H1 (cell line): Measurements from ENCODE around the gene PDCL3. TPM values are rescaled to one million over a fixed set of nuclear protein-coding genes. Genes with fewer than 3 reads are reported as not detected.

Experiments used
- CTCF ChIA-PET: fragments of 300-600 bp; sonication (Branson Sonifier 250); formaldehyde crosslinking; loops from one replicate; lab custom pipeline; 2021; ENCODE audit not compliant: partially characterized antibody; lab: Charles Lee
- POLR2A ChIA-PET: fragments of 300-600 bp; sonication (Branson Sonifier 250); formaldehyde crosslinking; loops from one replicate; lab custom pipeline; 2021; ENCODE audit warnings: inconsistent platforms; ENCODE audit not compliant: partially characterized antibody; lab: Charles Lee
- DNase-seq, 2 experiments: peaks; one replicate each; pipeline versions ENCODE4 v3.0.0 to v3.0.0-alpha.2; 2010 to 2022; ENCODE audit warnings: low spot score in 2 of 2, low read depth in 1 of 2, mixed read lengths in 1 of 2
- FAIRE-seq: peaks from 2 replicates; lab custom pipeline; 2011; peaks lifted over from hg19 to GRCh38; lab: Jason Lieb, UNC
- H2AFZ ChIP-seq: 2 replicates; pipeline ENCODE4 v1.8.1; 2012; ENCODE audit warnings: low read length, inconsistent platforms
- H2AK5ac ChIP-seq: 2 replicates; pipeline ENCODE4 v1.6.1; 2013; ENCODE audit warnings: low read depth, low read length
- H2BK120ac ChIP-seq: replicated peaks from 2 replicates; pipeline ENCODE3; 2013; ENCODE audit warnings: low read depth, low read length, inconsistent platforms
- H2BK12ac ChIP-seq: 2 replicates; pipeline ENCODE4 v1.6.1; 2013; ENCODE audit warnings: low read depth, low read length
- H2BK15ac ChIP-seq: 2 replicates; pipeline ENCODE4 v1.6.1; 2013; ENCODE audit warnings: low read length
- H2BK20ac ChIP-seq: 2 replicates; pipeline ENCODE4 v1.6.1; 2013; ENCODE audit warnings: low read length
- H2BK5ac ChIP-seq: 2 replicates; pipeline ENCODE4 v1.6.1; 2013; ENCODE audit warnings: low read depth, low read length
- H3K14ac ChIP-seq: 2 replicates; pipeline ENCODE4 v1.6.1; 2013; ENCODE audit warnings: inconsistent platforms; ENCODE audit not compliant: insufficient read length
- H3K18ac ChIP-seq: 2 replicates; pipeline ENCODE4 v1.6.1; 2013; ENCODE audit warnings: low read length; ENCODE audit errors: extremely low read depth
- H3K23ac ChIP-seq: 2 replicates; pipeline ENCODE4 v1.6.1; 2013; ENCODE audit warnings: inconsistent platforms; ENCODE audit not compliant: insufficient read length
- H3K23me2 ChIP-seq: 2 replicates; pipeline ENCODE4 v1.6.1; 2013; ENCODE audit warnings: low read depth, low read length
- H3K27ac ChIP-seq: 2 replicates; pipeline ENCODE4 v1.6.1; 2011; ENCODE audit warnings: low read depth, low read length, inconsistent platforms
- H3K27me3 ChIP-seq, 4 experiments: replicated peaks in 1 of 4; 1 replicate in 1 of 4; 2 replicates in 3 of 4; pipeline versions ENCODE4 v1.6.1 to v1.8.1; 2011 to 2013; ENCODE audit warnings: low read length in 3 of 4, mild to moderate bottlenecking in 3 of 4, inconsistent platforms in 2 of 4, mixed read lengths in 2 of 4, moderate library complexity in 1 of 4; ENCODE audit not compliant: control insufficient read depth in 3 of 4, insufficient read depth in 3 of 4; ENCODE audit errors: extremely low read depth in 1 of 4
- H3K36me3 ChIP-seq, 4 experiments: 2 replicates each; pipeline versions ENCODE4 v1.6.1 to v1.8.1; 2011 to 2013; ENCODE audit warnings: mild to moderate bottlenecking in 4 of 4, low read length in 3 of 4, moderate library complexity in 2 of 4, control low read depth in 1 of 4, inconsistent platforms in 1 of 4; ENCODE audit not compliant: insufficient read depth in 4 of 4, control insufficient read depth in 2 of 4
- H3K4ac ChIP-seq: replicated peaks from 2 replicates; pipeline ENCODE3; 2013; ENCODE audit warnings: low read length, low read depth, mixed read lengths, inconsistent platforms; ENCODE audit not compliant: insufficient read length
- H3K4me1 ChIP-seq, 4 experiments: replicated peaks in 1 of 4; 1 replicate in 1 of 4; 2 replicates in 3 of 4; pipeline versions ENCODE4 v1.6.1 to v1.8.1; 2011 to 2013; ENCODE audit warnings: low read length in 3 of 4, inconsistent platforms in 2 of 4, mixed read lengths in 1 of 4; ENCODE audit not compliant: insufficient read depth in 4 of 4, control insufficient read depth in 3 of 4
- H3K4me2 ChIP-seq, 2 experiments: 2 replicates each; pipeline versions ENCODE4 v1.6.1 to v1.8.1; 2011 to 2013; ENCODE audit warnings: low read depth in 2 of 2, low read length in 2 of 2, control low read depth in 1 of 2, inconsistent platforms in 1 of 2, mild to moderate bottlenecking in 1 of 2; ENCODE audit not compliant: insufficient read depth in 1 of 2
- H3K4me3 ChIP-seq, 4 experiments: fragments of 200-600, 300-600 bp in 1 of 4; sonication (generic), shearing (Covaris generic), sonication (Bioruptor Twin) in 1 of 4; 2 replicates each; pipeline versions ENCODE4 v1.5.1 to v1.8.1; 2011 to 2016; ENCODE audit warnings: low read length in 4 of 4, low read depth in 3 of 4, control low read depth in 2 of 4, inconsistent platforms in 2 of 4, mild to moderate bottlenecking in 2 of 4, mixed read lengths in 1 of 4, moderate library complexity in 1 of 4; ENCODE audit not compliant: insufficient read depth in 2 of 4; ENCODE audit errors: extremely low read depth in 1 of 4
- H3K56ac ChIP-seq: replicated peaks from 2 replicates; pipeline ENCODE3; 2013; ENCODE audit warnings: low read depth, mild to moderate bottlenecking, mixed read lengths, low read length, inconsistent platforms; ENCODE audit not compliant: insufficient read length
- H3K79me1 ChIP-seq: 2 replicates; pipeline ENCODE4 v1.6.1; 2013; ENCODE audit warnings: low read depth, low read length, control low read depth
- H3K79me2 ChIP-seq, 2 experiments: 2 replicates each; pipeline versions ENCODE4 v1.6.1 to v1.8.1; 2012 to 2013; ENCODE audit warnings: low read length in 2 of 2, mild to moderate bottlenecking in 2 of 2, inconsistent platforms in 1 of 2; ENCODE audit not compliant: insufficient read depth in 2 of 2, control insufficient read depth in 1 of 2
- H3K9ac ChIP-seq, 4 experiments: replicated peaks in 1 of 4; 1 replicate in 1 of 4; 2 replicates in 3 of 4; pipeline versions ENCODE4 v1.6.1 to v1.8.1; 2011 to 2013; ENCODE audit warnings: low read depth in 3 of 4, low read length in 3 of 4, control low read depth in 2 of 4, mild to moderate bottlenecking in 2 of 4, moderate library complexity in 2 of 4, inconsistent platforms in 1 of 4; ENCODE audit errors: extremely low read depth in 1 of 4
- H3K9me3 ChIP-seq, 2 experiments: 2 replicates each; pipeline versions ENCODE4 v1.6.1 to v1.8.1; 2012 to 2013; ENCODE audit warnings: mild to moderate bottlenecking in 2 of 2, moderate library complexity in 2 of 2, control low read depth in 1 of 2, inconsistent platforms in 1 of 2, low read depth in 1 of 2, low read length in 1 of 2, mixed read lengths in 1 of 2; ENCODE audit not compliant: insufficient read depth in 2 of 2
- H4K20me1 ChIP-seq, 2 experiments: replicated peaks in 1 of 2; 2 replicates each; pipeline versions ENCODE3 to v1.8.1; 2011 to 2013; ENCODE audit warnings: inconsistent platforms in 2 of 2, low read length in 2 of 2, mild to moderate bottlenecking in 1 of 2; ENCODE audit not compliant: insufficient read depth in 2 of 2, control insufficient read depth in 1 of 2
- H4K5ac ChIP-seq: 2 replicates; pipeline ENCODE4 v1.6.1; 2013; ENCODE audit warnings: low read length, low read depth, mixed read lengths, inconsistent platforms; ENCODE audit not compliant: insufficient read length
- H4K8ac ChIP-seq: 2 replicates; pipeline ENCODE4 v1.8.0; 2013; ENCODE audit warnings: mild to moderate bottlenecking, moderate library complexity, low read length, inconsistent platforms; ENCODE audit not compliant: insufficient read depth; ENCODE audit errors: extremely low read depth
- H4K91ac ChIP-seq: replicated peaks from 2 replicates; pipeline ENCODE3; 2013; ENCODE audit warnings: low read length, mixed read lengths, inconsistent platforms; ENCODE audit not compliant: insufficient read length
- CEBPB ChIP-seq: IDR thresholded peaks from 2 replicates; pipeline ENCODE4 v1.6.1; 2012; ENCODE audit warnings: low read depth, low read length
- HDAC2 ChIP-seq, 2 experiments: fragments of 300-600 bp in 1 of 2; sonication (generic) in 1 of 2; IDR thresholded peaks; 2 replicates each; pipeline ENCODE4 v1.6.1; 2011 to 2012; ENCODE audit warnings: low read depth in 2 of 2, low read length in 2 of 2, mild to moderate bottlenecking in 2 of 2, moderate library complexity in 2 of 2, borderline replicate concordance in 1 of 2, inconsistent platforms in 1 of 2
- KDM1A ChIP-seq: fragments of 200-600, 300-600 bp; sonication (generic); IDR thresholded peaks from 2 replicates; pipeline ENCODE4 v1.7.1; 2016; ENCODE audit warnings: mild to moderate bottlenecking, low read length, borderline replicate concordance
- KDM5A ChIP-seq: fragments of 200-600 bp; IDR thresholded peaks from 2 replicates; pipeline ENCODE4 v1.7.1; 2012; ENCODE audit warnings: mild to moderate bottlenecking, low read length, inconsistent platforms, mixed read lengths
- NRF1 ChIP-seq: IDR thresholded peaks from 2 replicates; pipeline ENCODE4 v1.6.1; 2011; ENCODE audit warnings: mild to moderate bottlenecking, low read depth, low read length, improper control_type of control experiment
- RBBP5 ChIP-seq: IDR thresholded peaks from 2 replicates; pipeline ENCODE4 v1.7.1; 2012; ENCODE audit warnings: low read depth, mild to moderate bottlenecking, inconsistent platforms, low read length, moderate library complexity, borderline replicate concordance
- RNF2 ChIP-seq: fragments of 200-900, 300-1000 bp; sonication (generic); IDR thresholded peaks from 2 replicates; pipeline ENCODE4 v1.7.1; 2016; ENCODE audit warnings: borderline replicate concordance, low read depth, mild to moderate bottlenecking, antibody characterized with exemption, low read length; ENCODE audit not compliant: poor library complexity, severe bottlenecking; ENCODE audit errors: missing control alignments
- RXRA ChIP-seq: IDR thresholded peaks from 2 replicates; pipeline ENCODE4 v1.6.1; 2011; ENCODE audit warnings: low read depth, mild to moderate bottlenecking, low read length, moderate library complexity; ENCODE audit not compliant: insufficient read depth
- SAP30 ChIP-seq: fragments of 300-600 bp; sonication (generic); IDR thresholded peaks from 2 replicates; pipeline ENCODE4 v1.7.1; 2012; ENCODE audit warnings: low read length, moderate library complexity, mild to moderate bottlenecking, inconsistent platforms; ENCODE audit not compliant: insufficient read depth, insufficient replicate concordance
- SP2 ChIP-seq: IDR thresholded peaks from 2 replicates; pipeline ENCODE4 v1.6.1; 2012; ENCODE audit warnings: mild to moderate bottlenecking, low read length, inconsistent platforms
- SP4 ChIP-seq: IDR thresholded peaks from 2 replicates; pipeline ENCODE4 v1.6.1; 2012; ENCODE audit warnings: low read length, inconsistent platforms
- TBP ChIP-seq: IDR thresholded peaks from 2 replicates; pipeline ENCODE4 v1.6.1; 2011; ENCODE audit warnings: low read depth, low read length, improper control_type of control experiment
- YY1 ChIP-seq: IDR thresholded peaks from 2 replicates; pipeline ENCODE4 v1.6.1; 2011; ENCODE audit warnings: low read depth, mild to moderate bottlenecking, low read length
- WGBS, 2 experiments: shearing (Covaris generic) in 1 of 2; methylation state at CpG; one replicate each; pipeline versions ENCODE4 v1.1.6 to v1.1.7; 2013 to 2015; ENCODE audit warnings: low lambda C conversion rate in 2 of 2, mixed read lengths in 2 of 2, inconsistent platforms in 1 of 2, low coverage in 1 of 2, missing lambda C conversion rate in 1 of 2; ENCODE audit not compliant: insufficient replicate concordance in 2 of 2, insufficient coverage in 1 of 2, insufficient read length in 1 of 2; ENCODE audit errors: extremely low coverage in 1 of 2, missing lambda C conversion rate in 1 of 2; 5-methylcytosine and 5-hydroxymethylcytosine counted together
- polyA plus RNA-seq, 7 experiments: library from polyadenylated mRNA; depleted of rRNA in 3 of 7; stranded (reverse) in 5 of 7; unstranded in 2 of 7; fragments of >200 nt in 5 of 7; fragments of 200-250 nt in 2 of 7; gene quantifications; 1 replicate in 5 of 7; 2 replicates in 1 of 7; 4 replicates in 1 of 7; pipeline versions ENCODE4 v1.2.1 to v1.2.3, GENCODE V29; 2011 to 2013; ENCODE audit warnings: missing spikeins in 2 of 7, mixed read lengths in 2 of 7
- total RNA-seq: library from RNA; stranded (reverse); fragmentation: NEBNext Ultra II Directional; extraction: Animal tissue kit (Norgen Biotek cat#: 25700); gene quantifications from 2 replicates; pipeline ENCODE4 v1.2.1, GENCODE V29; 2021

The PDCL3 gene
- total and polyA plus RNA-seq, 2 of the 8 experiments (the other 6 are each of a cell fraction or from before 2014, with no cell fraction given) = 19.8 to 29.4 TPM

DNA sequence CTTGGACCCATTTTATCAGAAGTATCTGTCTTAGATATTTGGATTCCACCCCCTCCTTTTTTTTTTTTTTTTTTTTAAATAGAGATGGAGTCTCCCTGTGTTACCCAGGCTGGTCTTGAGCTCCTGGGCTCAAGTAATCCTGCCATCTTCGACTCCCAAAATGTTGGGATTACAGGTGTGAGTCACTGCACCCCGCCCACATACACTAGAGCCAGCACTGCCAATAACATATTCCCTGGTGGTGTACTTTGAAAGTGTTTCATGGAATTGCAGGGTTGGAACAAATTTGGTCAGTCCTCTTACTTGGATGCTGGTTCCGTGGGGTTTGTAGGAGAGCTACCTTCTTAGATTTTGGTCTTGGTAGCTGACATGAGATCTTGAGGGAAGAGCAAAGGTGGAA, 15.0 kb downstream of the PDCL3 start:
- H2BK5ac ChIP-seq = no peak overlapping the region
- peaks cover 0 to 8% (median 4%) of the 10 kb centered on the region in 4 experiments; a peak in 5 of 8 replicates for H3K36me3 ChIP-seq
- H3K27ac ChIP-seq = no peak overlapping the region
- H2BK120ac ChIP-seq = no peak overlapping the region
- no peaks in the 10 kb centered on the region for H3K27me3 ChIP-seq
- ChIA-PET CTCF (interaction anchor here (0.7 to 1.4 kb wide), 4 partner anchors 27 to 315 kb away, joined by 3 to 4 read pairs (median 3); no protein-coding TSS in a partner anchor), POLR2A (interaction anchor here (2.4 kb wide), 1 partner anchor 14 kb away, joined by 8 read pairs; the partner anchor contains the start of gene PDCL3)
- no peak overlapping the region for H4K5ac ChIP-seq
- no peaks in the 10 kb centered on the region for H3K9me3 ChIP-seq
- H2AK5ac ChIP-seq = no peak overlapping the region
- H3K4me1 ChIP-seq = no peaks in the 10 kb centered on the region
- H3K4me2 ChIP-seq = no peak overlapping the region
- H4K20me1 ChIP-seq = no peaks in the 10 kb centered on the region
- no peaks in the 10 kb centered on the region for H3K79me2 ChIP-seq
- H3K56ac ChIP-seq = no peak overlapping the region
- H3K23me2 ChIP-seq = no peaks in the 10 kb centered on the region
- no peak overlapping the region for H3K4ac ChIP-seq
- no peak overlapping the region for H2BK15ac ChIP-seq
- H2BK20ac ChIP-seq = no peak overlapping the region
- DNase-seq (no peak), FAIRE-seq (no peak)
- WGBS, 2 experiments = 87% methylated on average over 3 of the region's 3 CpGs; no CpG with 5 or more reads in 1 of the 2 experiments
- H4K91ac ChIP-seq = no peak overlapping the region
- H3K23ac ChIP-seq = no peak overlapping the region
- no peak overlapping the region for H3K14ac ChIP-seq
- H2BK12ac ChIP-seq = no peak overlapping the region
- H3K4me3 ChIP-seq = no peak overlapping the region
- H2AFZ ChIP-seq = no peak overlapping the region
- H3K79me1 ChIP-seq = no peaks in the 10 kb centered on the region
- no peak overlapping the region for H3K9ac ChIP-seq
- no peak overlapping the region for H3K18ac ChIP-seq
- no peak overlapping the region for H4K8ac ChIP-seq
- TF ChIP-seq HDAC2 (IDR thresholded peaks at IDR 0.05; ENCODE audit: borderline replicate concordance in 1 of 2, low read depth in 2 of 2, low read length in 2 of 2) = no peak
- TF ChIP-seq SP4 = no peak
- TF ChIP-seq KDM5A = no peak
- TF ChIP-seq YY1 = no peak
- TF ChIP-seq NRF1 = no peak
- no peak for TF ChIP-seq SAP30
- TF ChIP-seq RXRA = no peak
- no peak for TF ChIP-seq CEBPB
- TF ChIP-seq KDM1A = no peak
- no peak for TF ChIP-seq RBBP5
- TF ChIP-seq SP2 = no peak
- TF ChIP-seq RNF2 = no peak
- no peak for TF ChIP-seq TBP
